Measurements from ENCODE around the gene ADCY5.

DNA sequence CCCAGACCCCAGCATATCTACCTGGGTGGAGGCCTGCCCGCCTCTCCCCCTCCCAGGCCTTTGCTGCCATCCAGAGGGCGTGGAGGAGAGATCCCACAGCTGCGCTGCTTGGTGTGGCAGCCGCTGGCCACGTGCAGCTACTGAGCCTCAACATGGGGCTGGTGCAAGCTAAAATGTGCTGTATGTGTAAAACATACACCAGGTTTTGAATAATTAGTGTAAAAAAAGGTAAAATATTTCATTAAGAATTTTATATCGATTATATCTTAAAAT, 151.3 kb downstream of the ADCY5 start:
- TF ChIP-seq, protein P1, sequence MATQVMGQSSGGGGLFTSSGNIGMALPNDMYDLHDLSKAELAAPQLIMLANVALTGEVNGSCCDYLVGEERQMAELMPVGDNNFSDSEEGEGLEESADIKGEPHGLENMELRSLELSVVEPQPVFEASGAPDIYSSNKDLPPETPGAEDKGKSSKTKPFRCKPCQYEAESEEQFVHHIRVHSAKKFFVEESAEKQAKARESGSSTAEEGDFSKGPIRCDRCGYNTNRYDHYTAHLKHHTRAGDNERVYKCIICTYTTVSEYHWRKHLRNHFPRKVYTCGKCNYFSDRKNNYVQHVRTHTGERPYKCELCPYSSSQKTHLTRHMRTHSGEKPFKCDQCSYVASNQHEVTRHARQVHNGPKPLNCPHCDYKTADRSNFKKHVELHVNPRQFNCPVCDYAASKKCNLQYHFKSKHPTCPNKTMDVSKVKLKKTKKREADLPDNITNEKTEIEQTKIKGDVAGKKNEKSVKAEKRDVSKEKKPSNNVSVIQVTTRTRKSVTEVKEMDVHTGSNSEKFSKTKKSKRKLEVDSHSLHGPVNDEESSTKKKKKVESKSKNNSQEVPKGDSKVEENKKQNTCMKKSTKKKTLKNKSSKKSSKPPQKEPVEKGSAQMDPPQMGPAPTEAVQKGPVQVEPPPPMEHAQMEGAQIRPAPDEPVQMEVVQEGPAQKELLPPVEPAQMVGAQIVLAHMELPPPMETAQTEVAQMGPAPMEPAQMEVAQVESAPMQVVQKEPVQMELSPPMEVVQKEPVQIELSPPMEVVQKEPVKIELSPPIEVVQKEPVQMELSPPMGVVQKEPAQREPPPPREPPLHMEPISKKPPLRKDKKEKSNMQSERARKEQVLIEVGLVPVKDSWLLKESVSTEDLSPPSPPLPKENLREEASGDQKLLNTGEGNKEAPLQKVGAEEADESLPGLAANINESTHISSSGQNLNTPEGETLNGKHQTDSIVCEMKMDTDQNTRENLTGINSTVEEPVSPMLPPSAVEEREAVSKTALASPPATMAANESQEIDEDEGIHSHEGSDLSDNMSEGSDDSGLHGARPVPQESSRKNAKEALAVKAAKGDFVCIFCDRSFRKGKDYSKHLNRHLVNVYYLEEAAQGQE (IDR thresholded peaks at IDR 0.05), result no peak
- TF ChIP-seq, protein P2, sequence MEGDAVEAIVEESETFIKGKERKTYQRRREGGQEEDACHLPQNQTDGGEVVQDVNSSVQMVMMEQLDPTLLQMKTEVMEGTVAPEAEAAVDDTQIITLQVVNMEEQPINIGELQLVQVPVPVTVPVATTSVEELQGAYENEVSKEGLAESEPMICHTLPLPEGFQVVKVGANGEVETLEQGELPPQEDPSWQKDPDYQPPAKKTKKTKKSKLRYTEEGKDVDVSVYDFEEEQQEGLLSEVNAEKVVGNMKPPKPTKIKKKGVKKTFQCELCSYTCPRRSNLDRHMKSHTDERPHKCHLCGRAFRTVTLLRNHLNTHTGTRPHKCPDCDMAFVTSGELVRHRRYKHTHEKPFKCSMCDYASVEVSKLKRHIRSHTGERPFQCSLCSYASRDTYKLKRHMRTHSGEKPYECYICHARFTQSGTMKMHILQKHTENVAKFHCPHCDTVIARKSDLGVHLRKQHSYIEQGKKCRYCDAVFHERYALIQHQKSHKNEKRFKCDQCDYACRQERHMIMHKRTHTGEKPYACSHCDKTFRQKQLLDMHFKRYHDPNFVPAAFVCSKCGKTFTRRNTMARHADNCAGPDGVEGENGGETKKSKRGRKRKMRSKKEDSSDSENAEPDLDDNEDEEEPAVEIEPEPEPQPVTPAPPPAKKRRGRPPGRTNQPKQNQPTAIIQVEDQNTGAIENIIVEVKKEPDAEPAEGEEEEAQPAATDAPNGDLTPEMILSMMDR (IDR thresholded peaks at IDR 0.05; ENCODE audit: low read depth, low read length, missing input control), result no peak
- TF ChIP-seq FOXA2 (IDR thresholded peaks at IDR 0.05) (no peak), GABPA (IDR thresholded peaks at IDR 0.05 in 1 of 2, conservative IDR thresholded peaks at IDR 0.05 in 1 of 2) (no peak), TAF1 (conservative IDR thresholded peaks at IDR 0.05) (no peak), SP1 (IDR thresholded peaks at IDR 0.05) (no peak), RAD21 (IDR thresholded peaks at IDR 0.05) (no peak), JUND (IDR thresholded peaks at IDR 0.05) (no peak)
- TF ChIP-seq, protein P3, sequence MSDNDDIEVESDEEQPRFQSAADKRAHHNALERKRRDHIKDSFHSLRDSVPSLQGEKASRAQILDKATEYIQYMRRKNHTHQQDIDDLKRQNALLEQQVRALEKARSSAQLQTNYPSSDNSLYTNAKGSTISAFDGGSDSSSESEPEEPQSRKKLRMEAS (IDR thresholded peaks at IDR 0.05), result no peak
- TF ChIP-seq, protein P4, sequence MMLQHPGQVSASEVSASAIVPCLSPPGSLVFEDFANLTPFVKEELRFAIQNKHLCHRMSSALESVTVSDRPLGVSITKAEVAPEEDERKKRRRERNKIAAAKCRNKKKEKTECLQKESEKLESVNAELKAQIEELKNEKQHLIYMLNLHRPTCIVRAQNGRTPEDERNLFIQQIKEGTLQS (IDR thresholded peaks at IDR 0.05), result no peak

Data from liver (tissue), 3 donors.